ENCODE measurements around the gene PDK2.
"Not testable (repeated sequence)": the region's sequence is repeated elsewhere in the genome, so short reads cannot be mapped to it uniquely, and the experiment has no call there.

PDK2 gene

DNA sequence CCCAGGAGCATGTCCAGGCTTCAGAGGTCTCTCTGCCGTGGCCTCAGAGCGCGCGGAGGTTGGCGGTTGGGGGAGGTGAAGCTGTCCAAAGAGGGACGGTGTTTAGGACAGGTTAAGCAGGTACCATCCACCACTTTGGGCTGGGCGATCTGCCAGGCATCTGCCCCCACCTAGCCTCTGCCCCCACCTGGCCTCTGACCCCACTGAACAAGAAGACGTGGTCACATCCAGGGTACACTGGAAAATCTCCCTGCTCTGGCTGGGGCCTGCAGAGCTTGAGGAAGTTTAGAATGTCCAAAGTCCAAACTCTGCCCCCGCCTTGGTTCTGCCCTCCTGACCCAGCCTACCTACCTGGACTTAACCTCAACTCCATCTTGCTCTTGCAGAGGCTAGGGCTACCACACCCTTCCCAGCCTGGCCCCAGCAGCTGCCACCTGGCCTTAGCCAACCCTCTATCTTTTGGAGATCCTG, 37.6 kb upstream of the PDK2 start:
- H3K4me3 ChIP-seq (ENCODE audit: control insufficient read depth, low read depth, low read length): peak overlapping the region; percentile 68
- TF ChIP-seq, protein P1, sequence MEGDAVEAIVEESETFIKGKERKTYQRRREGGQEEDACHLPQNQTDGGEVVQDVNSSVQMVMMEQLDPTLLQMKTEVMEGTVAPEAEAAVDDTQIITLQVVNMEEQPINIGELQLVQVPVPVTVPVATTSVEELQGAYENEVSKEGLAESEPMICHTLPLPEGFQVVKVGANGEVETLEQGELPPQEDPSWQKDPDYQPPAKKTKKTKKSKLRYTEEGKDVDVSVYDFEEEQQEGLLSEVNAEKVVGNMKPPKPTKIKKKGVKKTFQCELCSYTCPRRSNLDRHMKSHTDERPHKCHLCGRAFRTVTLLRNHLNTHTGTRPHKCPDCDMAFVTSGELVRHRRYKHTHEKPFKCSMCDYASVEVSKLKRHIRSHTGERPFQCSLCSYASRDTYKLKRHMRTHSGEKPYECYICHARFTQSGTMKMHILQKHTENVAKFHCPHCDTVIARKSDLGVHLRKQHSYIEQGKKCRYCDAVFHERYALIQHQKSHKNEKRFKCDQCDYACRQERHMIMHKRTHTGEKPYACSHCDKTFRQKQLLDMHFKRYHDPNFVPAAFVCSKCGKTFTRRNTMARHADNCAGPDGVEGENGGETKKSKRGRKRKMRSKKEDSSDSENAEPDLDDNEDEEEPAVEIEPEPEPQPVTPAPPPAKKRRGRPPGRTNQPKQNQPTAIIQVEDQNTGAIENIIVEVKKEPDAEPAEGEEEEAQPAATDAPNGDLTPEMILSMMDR (conservative IDR thresholded peaks at IDR 0.05; ENCODE audit: control insufficient read depth, insufficient read depth, low read depth, low read length): no peak
- DNase-seq (ENCODE audit: low read depth): no peak

DNA sequence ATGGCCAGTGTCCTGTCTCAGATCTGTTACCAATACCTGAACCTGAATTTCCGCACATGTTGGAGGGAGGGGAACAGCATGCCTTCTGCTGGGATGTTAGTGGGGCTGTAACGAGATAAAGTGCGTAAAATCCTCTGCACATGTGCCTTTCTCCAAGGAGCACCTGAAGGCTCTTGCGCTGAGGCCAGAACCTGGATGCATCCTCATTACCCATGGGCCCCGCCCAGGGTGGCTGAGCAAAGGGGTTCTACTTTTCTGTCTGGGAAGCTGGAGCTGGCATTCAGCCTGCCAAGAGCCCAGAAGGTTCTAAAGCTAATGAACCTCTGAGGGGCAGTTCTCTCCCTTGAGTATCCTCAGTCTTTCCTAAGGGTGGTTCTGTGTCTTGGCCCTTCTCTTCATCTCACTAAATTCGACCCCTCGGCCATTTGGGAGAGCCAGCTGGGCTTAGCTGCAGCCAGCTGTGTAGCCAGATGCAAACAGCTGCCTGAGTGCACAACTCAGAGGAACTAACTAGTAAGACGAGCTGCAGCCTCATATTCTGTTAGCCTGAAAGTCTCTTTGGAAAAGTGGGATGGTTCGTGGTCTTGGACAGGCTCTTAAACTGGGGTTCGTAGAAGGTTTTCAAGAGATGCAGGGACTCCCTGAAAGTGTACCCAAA, 36.7 kb upstream of the PDK2 start:
- H3K4me3 ChIP-seq (ENCODE audit: control insufficient read depth, low read depth, low read length): no peak overlapping the region
- no peak for DNase-seq (ENCODE audit: low read depth)
- TF ChIP-seq, protein P1 (conservative IDR thresholded peaks at IDR 0.05; ENCODE audit: control insufficient read depth, insufficient read depth, low read depth, low read length): no peak

DNA sequence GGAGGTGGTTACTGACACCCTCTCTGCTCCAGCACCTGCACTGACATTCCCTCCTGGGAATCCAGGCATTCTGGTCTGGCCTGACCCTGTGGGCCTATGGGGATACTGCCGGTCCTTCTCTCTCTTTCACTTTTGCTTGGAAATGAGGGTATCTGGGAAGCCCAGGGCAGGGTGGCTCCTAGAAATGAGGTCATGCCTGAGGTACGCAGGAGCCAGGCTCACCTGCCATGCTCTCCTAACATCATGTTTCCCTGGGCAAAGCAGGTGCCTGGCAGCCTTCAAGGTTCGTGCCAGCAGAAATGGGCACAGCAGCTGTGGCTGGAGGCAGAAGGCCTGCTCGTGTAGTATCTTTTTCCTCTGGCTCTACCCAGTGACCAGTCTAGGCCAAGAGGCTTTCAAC, 35.9 kb upstream of the PDK2 start:
- DNase-seq (ENCODE audit: low read depth): no peak
- no peak overlapping the region for H3K4me3 ChIP-seq (ENCODE audit: control insufficient read depth, low read depth, low read length)
- TF ChIP-seq, protein P1 (conservative IDR thresholded peaks at IDR 0.05; ENCODE audit: control insufficient read depth, insufficient read depth, low read depth, low read length): no peak

DNA sequence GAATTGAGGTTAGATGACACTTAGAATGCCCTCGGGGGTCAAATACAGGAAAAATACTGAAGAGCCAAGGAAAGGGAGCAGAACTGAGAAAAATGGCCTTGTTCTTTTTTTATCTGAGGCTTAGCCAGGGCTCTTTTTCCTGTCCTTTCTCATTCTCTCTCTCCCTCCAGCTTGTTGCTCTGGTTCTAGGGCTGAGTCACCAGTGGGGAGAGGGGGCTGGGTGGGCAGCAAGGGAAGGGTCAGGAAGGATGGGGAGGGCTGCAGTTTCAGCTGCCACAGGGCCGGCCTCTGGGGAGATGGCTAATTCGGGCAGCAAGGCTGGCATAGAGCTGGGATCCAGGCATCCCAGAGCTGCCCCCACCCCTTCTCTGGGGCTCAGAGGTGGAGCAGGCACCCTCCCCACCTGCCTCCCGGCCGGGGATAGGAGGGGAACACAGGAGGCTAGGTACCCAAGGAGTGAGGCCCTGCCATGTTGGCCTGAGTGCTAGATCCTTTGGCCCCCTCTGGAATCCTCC, 35.3 kb upstream of the PDK2 start:
- no peak overlapping the region for H3K4me3 ChIP-seq (ENCODE audit: control insufficient read depth, low read depth, low read length)
- TF ChIP-seq, protein P1 (conservative IDR thresholded peaks at IDR 0.05; ENCODE audit: control insufficient read depth, insufficient read depth, low read depth, low read length): no peak

DNA sequence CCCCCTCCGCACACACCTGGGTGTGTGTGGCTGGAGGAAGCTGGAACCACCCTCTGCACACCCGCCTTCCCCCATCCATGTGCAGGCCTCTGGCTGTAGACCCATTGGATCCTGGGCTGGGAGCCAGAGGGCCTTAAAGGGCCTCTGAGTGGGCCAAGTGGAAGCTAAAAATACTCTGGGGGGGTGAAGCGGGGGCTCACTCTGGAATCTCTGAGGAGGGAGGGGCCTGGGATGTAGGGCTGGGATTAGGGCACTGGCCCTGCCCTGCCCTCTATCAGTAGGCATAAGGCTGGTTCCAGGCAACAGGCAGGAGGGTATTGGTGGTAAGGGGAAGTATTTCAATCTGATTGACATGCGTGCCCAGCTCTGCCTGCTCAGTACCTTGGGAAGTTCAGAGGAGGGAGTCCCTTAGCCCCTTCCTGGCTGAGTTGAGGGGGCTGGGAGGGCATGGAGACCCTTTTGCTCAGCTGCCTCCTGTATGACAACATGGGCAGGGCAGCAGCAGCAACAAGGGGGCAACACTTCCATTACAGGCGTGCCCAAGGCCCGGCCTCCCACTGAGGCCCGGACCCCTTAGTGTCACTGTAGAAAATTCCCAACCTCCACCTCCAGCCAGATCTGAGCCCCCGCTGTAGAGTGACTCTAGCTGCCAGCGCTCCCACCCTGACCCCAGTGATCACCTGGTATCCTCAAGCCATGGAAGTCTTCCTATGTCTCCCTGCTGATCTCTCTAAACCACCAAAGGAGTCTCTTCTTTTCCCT, 34.0 kb upstream of the PDK2 start:
- TF ChIP-seq, protein P1 (conservative IDR thresholded peaks at IDR 0.05; ENCODE audit: control insufficient read depth, insufficient read depth, low read depth, low read length): no peak
- no peak overlapping the region for H3K4me3 ChIP-seq (ENCODE audit: control insufficient read depth, low read depth, low read length)
- peak; percentile 79 for DNase-seq (ENCODE audit: low read depth)

More for the DNA sequence above, 35.3 kb upstream of the PDK2 start:
- peak; percentile 53 for DNase-seq (ENCODE audit: low read depth)

DNA sequence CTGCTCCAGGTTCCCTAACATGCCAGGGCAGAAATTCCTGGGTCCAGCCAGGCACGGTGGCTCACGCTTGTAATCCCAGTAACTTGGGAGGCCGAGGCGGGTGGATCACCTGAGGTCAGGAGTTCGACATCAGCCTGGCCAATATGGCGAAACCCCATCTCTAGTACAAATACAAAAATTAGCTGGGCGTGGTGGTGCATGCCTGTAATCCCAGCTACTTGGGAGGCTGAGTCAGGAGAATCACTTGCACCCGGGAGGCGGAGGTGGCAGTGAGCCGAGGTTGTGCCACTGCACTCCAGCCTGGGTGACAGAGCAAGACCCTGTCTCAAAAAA, 33.5 kb upstream of the PDK2 start:
- not testable (repeated sequence) for H3K4me3 ChIP-seq (ENCODE audit: control insufficient read depth, low read depth, low read length); DNase-seq (ENCODE audit: low read depth)

Measured in fibroblast of mammary gland (primary cell).